Suppressor macrophage (primary cell): ENCODE data around the gene NAXD.
A peak's percentile ranks its signal among the peaks of the same experiment; 100 is the strongest.
"Not testable (repeated sequence)": the region's sequence is repeated elsewhere in the genome, so short reads cannot be mapped to it uniquely, and the experiment has no call there.

Experiments used
- DNase-seq, 4 experiments: peaks; one replicate each; pipeline ENCODE4 v3.0.0-alpha.2; 2020 to 2022

Gene NAXD

DNA sequence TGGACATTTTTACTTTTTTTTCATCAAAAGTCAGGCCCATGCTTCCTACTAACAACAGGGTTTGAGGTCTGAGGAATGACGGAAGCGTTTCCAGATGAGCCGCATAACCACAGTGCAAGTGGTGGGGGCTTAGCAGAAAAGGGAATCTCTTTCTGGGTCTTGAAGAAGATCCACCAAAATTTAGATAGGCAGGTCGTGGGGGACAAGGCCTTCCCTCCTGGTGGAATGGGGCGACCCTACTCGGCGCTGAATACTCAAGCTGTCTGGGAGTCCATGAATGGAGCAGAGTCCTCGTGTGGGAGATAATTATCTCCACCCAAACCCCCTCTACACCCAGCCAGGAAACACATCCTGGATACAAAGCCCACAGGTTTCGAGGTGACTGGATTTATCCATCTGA lies 53.7 kb downstream of the NAXD start:
- DNase-seq, result no peak

DNA sequence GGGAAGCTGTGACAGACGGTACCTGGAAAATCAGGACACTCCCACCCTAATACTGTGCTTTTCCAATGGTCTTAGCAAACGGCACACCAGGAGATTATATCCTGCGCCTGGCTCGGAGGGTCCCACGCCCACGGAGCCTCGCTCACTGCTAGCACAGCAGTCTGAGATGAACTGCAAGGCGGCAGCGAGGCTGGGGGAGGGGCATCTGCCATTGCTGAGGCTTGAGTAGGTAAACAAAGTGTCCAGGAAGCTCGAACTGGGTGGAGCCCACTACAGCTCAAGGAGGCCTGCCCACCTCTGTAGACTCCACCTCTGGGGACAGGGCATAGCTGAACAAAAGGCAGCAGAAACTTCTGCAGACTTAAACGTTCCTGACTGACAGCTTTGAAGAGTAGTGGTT lies 54.5 kb downstream of the NAXD start:
- DNase-seq, result not testable (repeated sequence)

DNA sequence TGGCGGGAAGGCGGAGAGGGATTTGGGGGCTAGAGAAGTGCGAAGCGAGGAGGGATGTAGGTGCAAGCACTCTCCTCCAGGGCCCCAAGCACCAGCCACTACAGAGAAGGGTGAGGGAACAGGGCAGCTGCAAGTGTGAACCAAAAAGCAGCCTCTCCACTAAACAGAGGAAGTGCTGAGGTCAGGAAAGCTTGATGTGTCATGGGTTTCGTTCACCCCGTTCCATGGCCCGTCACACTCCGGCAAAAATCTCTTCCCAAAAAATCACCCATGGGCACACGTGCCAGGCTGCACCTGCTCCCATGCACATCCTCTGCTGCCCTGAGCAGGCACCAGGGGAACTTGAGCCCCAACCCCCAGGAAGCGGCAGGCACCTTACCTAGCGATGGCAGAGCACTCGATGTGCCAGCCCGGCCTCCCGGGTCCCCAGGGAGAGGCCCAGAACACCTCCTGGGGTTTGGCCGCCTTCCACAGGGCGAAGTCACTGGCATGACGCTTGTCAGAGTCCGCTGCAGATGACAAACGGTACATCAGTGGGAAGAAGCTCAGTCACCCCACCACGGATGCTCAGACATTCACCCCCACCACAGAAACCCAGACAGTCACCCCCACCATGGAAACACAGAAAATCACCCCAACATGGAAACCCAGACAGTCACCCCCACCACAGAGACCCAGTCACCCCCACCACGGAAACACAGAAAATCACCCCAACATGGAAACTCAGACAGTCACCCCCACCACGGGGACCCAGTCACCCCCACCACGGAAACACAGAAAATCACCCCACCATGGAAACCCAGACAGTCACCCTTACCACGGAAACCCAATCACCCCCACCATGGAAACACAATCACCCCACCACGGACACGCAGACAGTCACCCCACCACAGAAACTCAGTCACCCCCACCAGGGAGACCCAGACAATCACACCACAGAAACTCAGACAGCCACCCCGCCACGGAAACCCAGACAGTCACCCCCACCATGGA lies 61.5 kb downstream of the NAXD start:
- peak; percentile 57 to 77 (median 72) for DNase-seq

DNA sequence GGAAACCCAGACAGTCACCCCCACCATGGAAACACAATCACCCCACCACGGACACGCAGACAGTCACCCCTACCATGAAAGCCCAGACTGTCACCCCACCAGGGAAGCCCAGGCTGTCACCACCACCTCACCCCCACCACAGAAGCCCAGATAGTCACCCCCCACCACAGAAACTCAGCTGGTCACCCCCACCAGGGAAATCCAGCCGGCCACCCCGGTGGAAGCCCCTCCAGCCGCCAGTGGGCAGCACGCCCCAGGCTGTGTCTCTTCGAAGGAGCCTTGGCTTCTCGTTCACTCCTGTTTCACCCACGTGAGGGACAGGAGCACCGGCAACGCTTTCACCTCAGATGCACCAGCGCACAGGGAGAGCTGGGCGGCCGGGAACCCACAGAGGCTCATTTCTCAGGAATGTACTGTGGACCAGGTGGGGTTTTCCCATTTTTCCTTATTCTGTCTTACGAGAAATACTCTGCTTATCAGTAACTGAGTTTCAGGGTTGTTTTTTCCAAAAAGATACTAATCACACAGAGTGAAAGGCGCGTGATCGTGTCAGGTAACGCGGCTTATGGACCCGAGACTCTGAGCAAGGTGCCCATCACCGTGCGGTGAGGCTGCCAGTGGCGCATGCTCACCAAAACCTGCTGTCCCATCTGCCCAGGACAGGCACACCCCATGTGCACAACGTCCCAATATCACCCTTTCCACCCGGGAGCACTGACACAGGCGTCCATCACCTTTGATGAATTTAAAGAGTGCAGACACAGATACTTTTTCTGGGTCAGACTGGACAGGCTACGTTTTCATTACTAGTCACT lies 62.6 kb downstream of the NAXD start:
- DNase-seq, result no peak

DNA sequence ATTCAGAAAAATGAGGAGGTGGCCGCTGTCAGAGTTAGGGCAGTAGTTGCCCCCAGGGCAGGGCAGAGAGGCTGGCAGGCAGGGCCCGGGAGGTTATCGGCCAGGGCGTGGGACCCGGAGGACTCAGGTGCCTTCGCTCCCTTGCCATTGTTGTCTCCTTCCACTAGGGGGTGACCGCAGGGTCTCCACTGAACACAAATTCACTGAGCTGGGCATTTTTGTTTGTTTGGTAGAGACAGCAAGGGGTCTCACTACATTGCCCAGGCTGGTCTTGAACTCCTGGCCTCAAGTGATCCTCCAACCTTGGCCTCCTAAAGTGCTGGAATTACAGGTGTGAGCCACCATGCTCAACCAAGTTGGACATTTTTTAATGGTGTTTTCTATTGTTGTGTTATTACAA lies 65.5 kb downstream of the NAXD start:
- DNase-seq, result peak in 3 of 4 experiments; percentile 16 to 25 (median 17)

DNA sequence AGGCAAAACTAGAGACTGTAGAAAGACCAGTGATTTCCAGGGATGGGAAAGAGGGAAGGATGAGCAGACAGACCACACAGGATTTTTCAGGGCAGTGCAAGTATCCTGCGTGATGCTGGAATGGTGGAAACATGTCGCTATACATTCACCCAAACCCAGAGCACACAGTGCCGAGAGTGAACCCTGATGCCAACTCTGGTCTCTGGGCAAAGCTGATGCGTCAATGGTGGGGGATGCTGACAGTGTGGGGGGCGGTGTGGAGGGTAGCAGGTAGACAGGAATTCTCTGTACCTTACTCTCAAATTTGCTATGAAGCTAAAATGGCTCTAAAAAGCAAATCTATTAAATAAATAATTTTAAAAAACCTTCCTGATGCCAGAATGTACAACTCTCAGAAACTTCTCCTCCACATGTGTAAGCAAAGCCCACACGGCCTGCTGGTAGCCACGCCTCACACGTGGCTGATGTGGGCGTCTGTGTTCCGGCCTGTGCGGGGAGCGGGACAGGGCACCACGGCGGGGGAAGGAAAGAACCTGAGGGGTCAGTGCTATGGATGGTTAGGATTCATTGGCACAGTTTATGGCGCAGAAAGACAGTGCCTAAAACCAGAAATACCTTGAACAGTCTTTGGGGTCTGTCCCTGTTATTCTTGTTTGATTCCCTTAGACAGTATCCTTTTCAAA lies 66.7 kb downstream of the NAXD start:
- no peak for DNase-seq

DNA sequence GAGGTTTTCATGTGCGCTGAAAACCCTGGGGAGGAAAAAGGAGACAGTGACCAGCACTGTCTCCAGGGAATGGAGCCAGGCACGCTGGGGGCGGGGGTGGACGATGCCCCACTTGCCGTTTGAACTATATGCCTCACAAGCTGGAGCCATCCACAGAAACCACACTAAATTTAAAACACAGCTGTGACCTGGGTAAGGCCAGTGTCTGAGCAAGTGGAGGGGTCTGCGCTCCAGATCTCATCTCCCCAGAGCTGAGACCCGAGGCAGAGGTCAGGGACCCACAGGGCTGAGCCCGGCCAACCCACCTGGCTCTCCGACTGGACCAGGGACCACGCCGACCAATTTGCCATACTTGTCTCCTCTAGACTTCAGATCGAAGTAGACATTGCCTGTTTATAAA lies 67.4 kb downstream of the NAXD start:
- no peak for DNase-seq

DNA sequence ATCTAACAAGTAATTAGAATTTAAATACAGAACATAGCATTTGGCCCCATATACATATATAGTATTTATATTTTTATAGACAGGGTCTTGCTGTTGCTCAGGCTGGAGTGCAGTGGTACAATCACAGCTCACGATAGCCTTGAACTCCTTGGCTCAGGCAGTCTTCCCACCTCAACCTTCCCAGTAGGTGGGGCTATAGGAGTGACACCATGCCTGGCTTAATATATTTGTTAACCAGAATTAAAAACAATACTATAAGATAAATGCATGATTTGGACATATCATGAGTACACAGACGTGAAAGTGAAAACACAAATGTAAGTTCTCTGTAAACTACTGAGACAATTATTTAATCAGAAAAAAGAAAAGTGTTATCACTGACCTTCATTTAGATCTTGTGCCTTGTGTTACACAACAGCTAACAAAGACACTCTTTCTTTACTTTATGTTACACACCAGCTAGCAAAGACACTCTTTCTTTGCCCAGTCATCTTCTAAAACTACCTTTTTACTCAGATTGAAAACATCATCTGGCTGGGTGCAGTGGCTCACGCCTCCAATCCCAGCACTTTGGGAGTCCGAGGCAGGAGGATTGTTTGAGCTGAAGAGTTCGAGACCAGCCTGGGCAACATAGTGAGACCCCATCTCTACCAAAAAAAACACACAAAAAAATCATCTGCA lies 68.0 kb downstream of the NAXD start:
- DNase-seq, result no peak

DNA sequence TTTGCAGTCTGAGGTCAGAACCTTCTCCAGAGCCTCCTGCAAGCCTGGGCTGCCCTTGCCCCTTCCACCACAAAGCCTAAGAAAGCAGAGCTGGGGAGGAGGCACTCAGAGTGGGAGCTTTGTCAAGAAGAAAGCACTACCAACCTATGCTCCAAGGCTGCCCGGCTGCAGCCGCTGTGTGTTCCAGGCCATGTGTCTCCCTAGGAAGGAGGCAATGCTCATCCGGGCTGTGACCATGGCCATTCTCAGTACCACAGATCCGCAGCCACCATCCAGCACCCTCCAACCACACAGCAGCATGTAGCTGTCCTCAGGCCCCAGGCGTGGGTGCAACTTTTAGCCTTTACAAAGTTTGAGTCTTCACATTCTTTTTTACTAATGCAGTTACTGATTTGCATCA lies 68.6 kb downstream of the NAXD start:
- DNase-seq, result no peak

DNA sequence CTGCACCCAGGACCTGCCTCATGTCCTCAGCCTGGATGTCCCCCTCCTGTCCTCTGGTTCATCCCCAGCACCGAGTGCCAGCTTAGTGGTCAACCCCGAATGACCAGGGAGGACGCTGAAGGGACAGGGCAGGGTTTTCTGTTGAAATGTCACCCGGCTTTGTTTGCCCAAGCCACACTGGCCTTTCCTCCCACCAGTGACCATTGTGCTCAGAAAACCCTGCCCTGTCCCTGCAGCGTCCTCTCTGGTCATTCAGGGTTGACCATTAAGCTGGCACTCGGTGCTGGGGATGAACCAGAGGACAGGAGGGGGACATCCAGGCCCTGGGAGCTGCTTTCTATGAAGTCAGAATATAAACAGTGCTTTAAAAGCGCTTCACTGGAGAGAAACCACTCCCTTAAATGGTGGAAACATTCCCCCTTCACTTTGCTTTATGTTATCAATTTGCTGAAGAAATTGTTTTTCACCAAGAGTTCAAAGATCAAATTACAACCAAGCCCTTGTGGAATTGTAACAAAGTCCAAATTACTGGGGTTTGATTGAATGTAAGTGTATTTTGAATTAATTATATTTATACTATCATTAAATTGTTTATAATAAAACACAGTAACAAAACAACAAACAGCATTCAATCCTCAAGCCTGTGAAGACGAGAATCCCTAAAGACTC lies 69.2 kb downstream of the NAXD start:
- no peak for DNase-seq

DNA sequence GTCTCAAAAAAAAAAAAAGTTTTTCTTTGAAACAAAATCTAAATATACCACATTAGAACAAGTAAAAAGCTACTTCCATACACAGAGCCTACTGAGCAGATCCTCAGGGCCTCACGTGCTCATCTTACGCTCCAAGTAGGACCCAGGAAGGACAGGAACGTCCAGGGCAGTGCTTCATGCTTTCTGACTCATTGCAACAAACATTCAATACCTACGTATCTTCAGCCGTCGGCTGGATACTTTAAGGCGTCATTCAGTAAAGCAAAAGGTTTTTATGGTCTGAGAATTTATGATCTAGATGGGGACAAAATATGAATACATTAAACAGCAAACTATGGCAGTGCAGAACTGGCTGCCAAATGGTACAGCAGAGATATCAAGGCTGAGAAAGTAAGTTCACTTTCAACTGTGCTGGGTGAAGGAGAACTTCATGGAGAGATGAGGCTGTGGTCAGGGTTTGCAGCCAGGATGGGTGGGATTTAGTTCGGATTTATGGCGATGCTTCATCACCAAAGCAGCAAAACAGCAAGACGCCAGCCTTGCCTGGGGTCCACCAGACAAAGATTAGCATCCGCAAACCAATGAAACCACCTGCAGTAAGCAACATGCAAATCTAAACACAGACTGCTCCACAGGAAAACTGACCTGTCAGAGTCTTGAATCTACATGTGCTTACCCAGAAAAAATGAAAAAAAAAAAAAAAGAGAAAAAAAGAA lies 70.1 kb downstream of the NAXD start:
- no peak for DNase-seq

DNA sequence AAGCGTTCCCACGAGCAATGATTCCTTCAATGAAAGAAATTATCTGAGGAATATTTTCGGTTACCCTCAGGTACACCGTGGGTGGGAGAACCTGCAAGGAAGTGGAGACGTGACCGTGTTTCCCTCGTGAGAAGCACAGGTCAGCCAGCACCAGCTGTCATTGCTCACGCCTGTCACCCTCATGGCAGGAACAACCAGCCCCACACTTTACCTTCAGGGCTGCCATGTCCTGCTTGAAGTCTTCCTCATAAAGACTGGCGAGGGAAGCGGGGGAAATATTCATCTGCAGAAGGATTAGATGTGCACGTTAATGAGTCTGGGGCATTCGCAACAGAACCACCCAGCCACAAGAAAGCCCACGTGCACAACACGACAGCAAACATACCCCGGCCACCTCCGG lies 72.4 kb downstream of the NAXD start:
- DNase-seq, result no peak

DNA sequence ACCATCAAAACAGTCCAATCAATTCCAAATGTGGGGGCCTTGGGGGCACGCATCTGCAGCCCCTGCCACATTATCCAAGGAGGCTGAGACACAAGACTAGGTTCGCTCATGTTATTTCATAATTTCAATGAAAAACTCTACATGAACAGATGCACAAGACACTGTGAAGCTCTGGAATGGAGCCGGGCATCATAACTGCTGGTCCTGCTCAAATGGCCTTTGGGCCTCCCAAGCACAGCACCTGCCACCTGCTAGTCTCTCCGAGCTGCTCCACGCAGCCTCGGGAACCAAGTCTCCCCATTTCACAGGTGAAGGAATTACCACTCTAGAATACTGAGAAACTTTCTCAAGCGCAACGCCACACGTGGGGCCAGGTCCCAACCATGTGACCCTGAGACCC lies 73.7 kb downstream of the NAXD start:
- DNase-seq, result no peak
